NCI-H748 treated with DMSO at 0.1 percent for 48 hours (cell line): ENCODE measurements around the gene SPRY2.
"Not testable (repeated sequence)": the region's sequence is repeated elsewhere in the genome, so short reads cannot be mapped to it uniquely, and the experiment has no call there.

ENCODE experiments used
- DNase-seq: peaks from one replicate; lab custom pipeline; 2025; lab: John Stamatoyannopoulos, UW

SPRY2 gene

GRCh38 chr13:80341101-80341755 lies at the start of gene SPRY2:
Gene SPRY2 (minus strand): TSS chr13:80341126. CDS start chr13:80337705, 3,421 bp downstream.
- peak; percentile 86 for DNase-seq

- no peak for DNase-seq
Measured at GRCh38 chr13:80390338-80390737, 49.4 kb upstream of the SPRY2 start.

GRCh38 chr13:80389073-80390038 lies 48.4 kb upstream of the SPRY2 start:
- no peak for DNase-seq

- DNase-seq: no peak
Measured at GRCh38 chr13:80388506-80388905, 47.6 kb upstream of the SPRY2 start.

GRCh38 chr13:80386592-80386991 lies 45.7 kb upstream of the SPRY2 start:
- DNase-seq: no peak

GRCh38 chr13:80386002-80386401 lies 45.1 kb upstream of the SPRY2 start:
- DNase-seq: no peak

- DNase-seq: peak; percentile 9
Measured at GRCh38 chr13:80382576-80382975, 41.6 kb upstream of the SPRY2 start.

GRCh38 chr13:80379245-80379644 lies 38.3 kb upstream of the SPRY2 start:
- DNase-seq: no peak

- DNase-seq: no peak
Measured at GRCh38 chr13:80376554-80376953, 35.6 kb upstream of the SPRY2 start.

- DNase-seq: no peak
Measured at GRCh38 chr13:80374901-80375300, 34.0 kb upstream of the SPRY2 start.

- no peak for DNase-seq
Measured at GRCh38 chr13:80374444-80374843, 33.5 kb upstream of the SPRY2 start.

GRCh38 chr13:80371840-80372509 lies 31.0 kb upstream of the SPRY2 start:
- no peak for DNase-seq

GRCh38 chr13:80367473-80367872 lies 26.5 kb upstream of the SPRY2 start:
- no peak for DNase-seq

- peak; percentile 14 for DNase-seq
Measured at GRCh38 chr13:80363890-80364503, 23.1 kb upstream of the SPRY2 start.

GRCh38 chr13:80362481-80362880 lies 21.6 kb upstream of the SPRY2 start:
- no peak for DNase-seq

- DNase-seq: no peak
Measured at GRCh38 chr13:80361883-80362327, 21.0 kb upstream of the SPRY2 start.

GRCh38 chr13:80361298-80361697 lies 20.4 kb upstream of the SPRY2 start:
- no peak for DNase-seq

GRCh38 chr13:80360453-80360800 lies 19.5 kb upstream of the SPRY2 start:
- DNase-seq: no peak

- peak; percentile 36 for DNase-seq
Measured at GRCh38 chr13:80359778-80360452, 19.0 kb upstream of the SPRY2 start.

GRCh38 chr13:80359414-80359777 lies 18.5 kb upstream of the SPRY2 start:
- peak; percentile 36 for DNase-seq

- not testable (repeated sequence) for DNase-seq
Measured at GRCh38 chr13:80355496-80356094, 14.7 kb upstream of the SPRY2 start.
